MCF 10A (cell line): Measurements from ENCODE around the gene MC4R. TPM values are rescaled to one million over a fixed set of nuclear protein-coding genes. Genes with fewer than 3 reads are reported as not detected.

Experiments
- BruUV-seq: library from RNA; stranded (reverse); fragments of 400-500 nt; replicated peaks from 2 replicates; lab custom pipeline; 2021; lab: Mats Ljungman, UMichigan
- CTCF ChIA-PET: fragments of 300-600 bp; sonication (Branson Sonifier 250); formaldehyde crosslinking; extraction: SDS; loops from one replicate; lab custom pipeline; 2021; ENCODE audit warnings: antibody characterized with exemption, inconsistent platforms; lab: Yijun Ruan, JAX
- POLR2A ChIA-PET: fragments of 300-600, 350-650 bp; sonication (Branson Sonifier 250); formaldehyde crosslinking; extraction: SDS; loops from one replicate; lab custom pipeline; 2020; ENCODE audit warnings: antibody characterized with exemption, inconsistent platforms; lab: Yijun Ruan, JAX
- DNase-seq: peaks from one replicate; pipeline ENCODE4 v3.0.0-alpha.2; 2018; ENCODE audit not compliant: unreplicated experiment
- H3K27ac Mint-ChIP-seq: one replicate; pipeline ENCODE4 v1.8.0; 2022; ENCODE audit warnings: mild to moderate bottlenecking, low read depth, mixed read lengths; ENCODE audit not compliant: unreplicated experiment
- H3K27me3 Mint-ChIP-seq: one replicate; pipeline ENCODE4 v1.8.0; 2022; ENCODE audit warnings: mixed read lengths; ENCODE audit not compliant: insufficient read depth, unreplicated experiment
- H3K36me3 Mint-ChIP-seq: one replicate; pipeline ENCODE4 v1.8.0; 2022; ENCODE audit warnings: mild to moderate bottlenecking, moderate library complexity, mixed read lengths; ENCODE audit not compliant: insufficient read depth, unreplicated experiment
- H3K4me1 Mint-ChIP-seq: one replicate; pipeline ENCODE4 v1.8.0; 2022; ENCODE audit warnings: mixed read lengths; ENCODE audit not compliant: insufficient read depth, unreplicated experiment
- H3K4me3 Mint-ChIP-seq: one replicate; pipeline ENCODE4 v1.8.0; 2022; ENCODE audit warnings: mild to moderate bottlenecking, moderate library complexity, mixed read lengths; ENCODE audit not compliant: unreplicated experiment
- H3K9me3 Mint-ChIP-seq: one replicate; pipeline ENCODE4 v1.8.0; 2022; ENCODE audit warnings: mixed read lengths; ENCODE audit not compliant: unreplicated experiment
- intact Hi-C: fragments of 100-400 bp; cut with micrococcal nuclease; formaldehyde crosslinking; loops from 2 replicates; pipeline ENCODE4 v1.14.1; 2022
- total RNA-seq: library from RNA; stranded (reverse); gene quantifications from 2 replicates; pipeline ENCODE4 v1.2.3, GENCODE V29; 2022
- TF ChIP-seq, protein P1 (sequence below): fragments of 200-600 bp; IDR thresholded peaks from one replicate; pipeline ENCODE4 v1.8.0; 2022; ENCODE audit warnings: antibody characterized with exemption, mild to moderate bottlenecking; ENCODE audit not compliant: unreplicated experiment

The MC4R gene
- total RNA-seq, 1 experiment from 2014 or later: not detected

DNA sequence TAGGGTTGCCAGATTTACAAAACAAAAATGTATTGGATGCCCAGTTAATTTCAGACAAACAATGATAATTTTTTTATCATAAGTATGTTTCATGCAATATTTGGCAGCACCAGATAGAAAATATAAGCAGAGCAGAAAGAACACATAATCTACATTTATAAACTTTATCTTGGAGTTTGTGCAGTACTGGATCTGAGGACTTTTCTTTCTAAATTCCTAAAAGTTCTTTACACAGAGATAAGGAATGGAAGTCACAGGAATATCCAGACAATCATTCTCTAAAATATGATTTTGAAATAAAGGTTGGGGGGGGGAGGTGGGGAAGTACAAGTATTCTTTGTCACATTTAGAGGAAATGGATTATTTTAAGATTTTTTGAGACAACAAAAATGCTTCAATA is 28.8 kb upstream of the MC4R start:
- TF ChIP-seq, protein P1, sequence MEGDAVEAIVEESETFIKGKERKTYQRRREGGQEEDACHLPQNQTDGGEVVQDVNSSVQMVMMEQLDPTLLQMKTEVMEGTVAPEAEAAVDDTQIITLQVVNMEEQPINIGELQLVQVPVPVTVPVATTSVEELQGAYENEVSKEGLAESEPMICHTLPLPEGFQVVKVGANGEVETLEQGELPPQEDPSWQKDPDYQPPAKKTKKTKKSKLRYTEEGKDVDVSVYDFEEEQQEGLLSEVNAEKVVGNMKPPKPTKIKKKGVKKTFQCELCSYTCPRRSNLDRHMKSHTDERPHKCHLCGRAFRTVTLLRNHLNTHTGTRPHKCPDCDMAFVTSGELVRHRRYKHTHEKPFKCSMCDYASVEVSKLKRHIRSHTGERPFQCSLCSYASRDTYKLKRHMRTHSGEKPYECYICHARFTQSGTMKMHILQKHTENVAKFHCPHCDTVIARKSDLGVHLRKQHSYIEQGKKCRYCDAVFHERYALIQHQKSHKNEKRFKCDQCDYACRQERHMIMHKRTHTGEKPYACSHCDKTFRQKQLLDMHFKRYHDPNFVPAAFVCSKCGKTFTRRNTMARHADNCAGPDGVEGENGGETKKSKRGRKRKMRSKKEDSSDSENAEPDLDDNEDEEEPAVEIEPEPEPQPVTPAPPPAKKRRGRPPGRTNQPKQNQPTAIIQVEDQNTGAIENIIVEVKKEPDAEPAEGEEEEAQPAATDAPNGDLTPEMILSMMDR: no peak
- Mint-ChIP-seq H3K27me3 (peaks cover 83% of the 10 kb centered on the region), H3K27ac (no peak overlapping the region), H3K4me3 (no peak overlapping the region), H3K4me1 (no peaks in the 10 kb centered on the region), H3K9me3 (no peaks in the 10 kb centered on the region), H3K36me3 (no peaks in the 10 kb centered on the region)
- POLR2A ChIA-PET: no interaction called here
- CTCF ChIA-PET: no interaction called here
- intact Hi-C loops: no loop called here
- no peak for DNase-seq
- no TSS peak for BruUV-seq

DNA sequence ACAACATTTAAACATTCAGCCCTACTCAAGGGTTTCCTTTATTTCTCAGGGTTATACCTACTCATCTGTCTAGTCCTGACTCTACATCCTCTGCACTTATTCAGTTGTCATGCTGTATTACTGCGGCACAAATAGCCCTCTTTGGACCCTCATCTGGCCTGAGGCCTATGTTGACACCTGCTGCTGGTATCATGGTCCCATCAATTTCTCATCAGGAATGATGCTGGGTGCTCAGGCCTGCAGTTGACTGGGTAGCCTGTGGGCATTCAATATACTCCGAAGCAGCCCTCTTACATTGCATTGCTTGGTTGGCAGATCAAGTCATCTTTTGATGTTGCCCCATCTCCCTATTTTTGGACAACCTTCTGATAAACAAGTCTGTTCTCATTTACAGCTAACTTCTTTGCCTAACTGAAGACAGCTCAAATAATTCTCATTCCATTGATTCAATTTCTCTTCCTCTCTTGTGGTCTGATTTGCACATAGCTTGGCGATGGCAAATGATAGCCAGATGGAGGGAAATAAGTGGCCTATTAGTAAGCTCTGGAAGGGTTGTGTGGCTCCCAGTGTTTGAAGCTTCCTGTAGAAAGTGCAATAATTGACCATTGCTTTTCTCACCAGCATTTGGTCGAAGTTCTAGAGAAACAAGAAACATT is 19.1 kb upstream of the MC4R start:
- TF ChIP-seq, protein P1: no peak
- H3K4me1 Mint-ChIP-seq: no peaks in the 10 kb centered on the region
- H3K27ac Mint-ChIP-seq: no peak overlapping the region
- ChIA-PET POLR2A (no interaction called here), CTCF (no interaction called here)
- no peaks in the 10 kb centered on the region for H3K36me3 Mint-ChIP-seq
- no TSS peak for BruUV-seq
- intact Hi-C loops: no loop called here
- H3K4me3 Mint-ChIP-seq: no peak overlapping the region
- H3K9me3 Mint-ChIP-seq: no peaks in the 10 kb centered on the region
- no peak for DNase-seq
- H3K27me3 Mint-ChIP-seq: peaks cover 95% of the 10 kb centered on the region

DNA sequence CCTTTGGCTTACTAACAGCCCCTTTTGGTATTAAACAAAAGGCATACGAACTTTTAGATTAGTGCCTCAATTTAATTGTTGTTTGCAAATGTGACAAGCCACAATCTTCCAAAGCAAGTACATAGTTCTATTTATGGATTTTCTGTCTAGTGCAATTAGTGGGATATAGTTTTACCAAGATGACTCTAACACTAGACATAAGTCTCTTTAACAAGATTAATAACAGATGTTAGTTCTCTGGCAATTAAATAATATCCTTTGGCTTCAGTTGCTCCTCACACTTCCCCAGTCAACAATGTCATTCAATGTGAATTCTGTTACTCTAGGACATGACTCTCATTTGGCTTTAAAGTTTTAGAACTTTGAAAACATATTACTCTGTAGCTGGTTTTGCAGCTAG is 16.7 kb upstream of the MC4R start:
- ChIA-PET CTCF (no interaction called here), POLR2A (no interaction called here)
- Mint-ChIP-seq H3K27me3 (peaks cover 90% of the 10 kb centered on the region), H3K36me3 (no peaks in the 10 kb centered on the region), H3K4me3 (no peak overlapping the region), H3K4me1 (no peaks in the 10 kb centered on the region), H3K9me3 (no peaks in the 10 kb centered on the region), H3K27ac (no peak overlapping the region)
- intact Hi-C loops: no loop called here
- BruUV-seq: no TSS peak
- DNase-seq: no peak
- TF ChIP-seq, protein P1: no peak

DNA sequence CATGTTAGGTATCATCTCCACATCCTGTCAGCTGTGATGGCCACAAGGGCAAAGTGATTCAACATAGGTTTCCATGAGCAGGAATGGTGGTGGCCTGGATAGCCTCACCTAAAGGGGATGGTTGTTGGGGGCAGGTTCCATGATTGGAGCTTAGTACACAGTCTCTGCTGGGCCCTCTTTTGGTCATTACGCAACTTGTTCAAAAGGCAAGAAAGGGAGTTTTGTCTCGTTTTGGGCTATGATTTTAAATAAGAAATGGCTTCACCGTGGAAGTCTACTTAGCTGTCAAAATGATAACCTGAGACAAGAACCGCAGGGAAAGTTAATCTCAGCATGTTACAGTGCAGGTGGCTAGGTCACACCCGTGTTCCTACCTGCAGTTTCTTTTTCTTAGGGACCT is 13.1 kb upstream of the MC4R start:
- intact Hi-C loops: no loop called here
- DNase-seq: no peak
- no peaks in the 10 kb centered on the region for H3K36me3 Mint-ChIP-seq

More for the DNA sequence above, 13.1 kb upstream of the MC4R start:
- Mint-ChIP-seq H3K4me1 (no peaks in the 10 kb centered on the region), H3K27ac (no peak overlapping the region), H3K27me3 (peaks cover 87% of the 10 kb centered on the region), H3K9me3 (no peaks in the 10 kb centered on the region), H3K4me3 (no peak overlapping the region)
- TF ChIP-seq, protein P1: no peak
- CTCF ChIA-PET: no interaction called here
- no TSS peak for BruUV-seq
- POLR2A ChIA-PET: no interaction called here
